ENCODE data around the gene NR5A1.

The NR5A1 gene

GRCh38 chr9:124552273-124552605, 45.0 kb upstream of the NR5A1 start:
- H3K36me3 ChIP-seq (ENCODE audit: control insufficient read depth, low read length), result no peaks in the 10 kb centered on the region
- H3K27me3 ChIP-seq (ENCODE audit: control insufficient read depth, low read length), result no peaks in the 10 kb centered on the region
- no peak overlapping the region for H3K27ac ChIP-seq (ENCODE audit: low read depth, low read length)
- H3K4me1 ChIP-seq (ENCODE audit: control insufficient read depth, low read length), result no peaks in the 10 kb centered on the region
- TF ChIP-seq EZH2phosphoT487 (IDR thresholded peaks at IDR 0.05; ENCODE audit: borderline replicate concordance, low read length) (no peak), CTCF (IDR thresholded peaks at IDR 0.05; ENCODE audit: low read depth, low read length, poor library complexity, severe bottlenecking) (no peak)
- no peak overlapping the region for H3K4me2 ChIP-seq (ENCODE audit: low read length)
- H3F3A ChIP-seq (ENCODE audit: control insufficient read depth, insufficient read depth), result no peaks in the 10 kb centered on the region
- no peaks in the 10 kb centered on the region for H3K9me2 ChIP-seq (replicated peaks; ENCODE audit: control insufficient read depth, low read length)
- H3K4me3 ChIP-seq (ENCODE audit: low read length), result no peak overlapping the region
- H3K79me2 ChIP-seq (ENCODE audit: control insufficient read depth, low read length), result no peaks in the 10 kb centered on the region
- no peaks in the 10 kb centered on the region for H4K20me1 ChIP-seq (ENCODE audit: control insufficient read depth, insufficient read depth, low read depth, low read length)
- no peaks in the 10 kb centered on the region for H3K9me3 ChIP-seq (ENCODE audit: control insufficient read depth, insufficient read depth, low read length)

GRCh38 chr9:124551472-124552272, 44.5 kb upstream of the NR5A1 start:
- H3K9me3 ChIP-seq (ENCODE audit: control insufficient read depth, insufficient read depth, low read length), result no peaks in the 10 kb centered on the region
- no peaks in the 10 kb centered on the region for H3K4me1 ChIP-seq (ENCODE audit: control insufficient read depth, low read length)
- no peaks in the 10 kb centered on the region for H3K79me2 ChIP-seq (ENCODE audit: control insufficient read depth, low read length)
- no peaks in the 10 kb centered on the region for H3K9me2 ChIP-seq (replicated peaks; ENCODE audit: control insufficient read depth, low read length)
- no peaks in the 10 kb centered on the region for H3K27me3 ChIP-seq (ENCODE audit: control insufficient read depth, low read length)
- no peak overlapping the region for H3K4me2 ChIP-seq (ENCODE audit: low read length)
- H4K20me1 ChIP-seq (ENCODE audit: control insufficient read depth, insufficient read depth, low read depth, low read length), result no peaks in the 10 kb centered on the region
- no peak overlapping the region for H3K4me3 ChIP-seq (ENCODE audit: low read length)
- H3K36me3 ChIP-seq (ENCODE audit: control insufficient read depth, low read length), result no peaks in the 10 kb centered on the region
- TF ChIP-seq CTCF (IDR thresholded peaks at IDR 0.05; ENCODE audit: low read depth, low read length, poor library complexity, severe bottlenecking), result peak; percentile 42
- no peak for TF ChIP-seq EZH2phosphoT487 (IDR thresholded peaks at IDR 0.05; ENCODE audit: borderline replicate concordance, low read length)
- H3K27ac ChIP-seq (ENCODE audit: low read depth, low read length), result no peak overlapping the region
- H3F3A ChIP-seq (ENCODE audit: control insufficient read depth, insufficient read depth), result no peaks in the 10 kb centered on the region

GRCh38 chr9:124550072-124550471, 42.9 kb upstream of the NR5A1 start:
- no peak overlapping the region for H3K4me3 ChIP-seq (ENCODE audit: low read length)
- H3K9me2 ChIP-seq (replicated peaks; ENCODE audit: control insufficient read depth, low read length), result no peaks in the 10 kb centered on the region
- no peaks in the 10 kb centered on the region for H3F3A ChIP-seq (ENCODE audit: control insufficient read depth, insufficient read depth)
- H3K27me3 ChIP-seq (ENCODE audit: control insufficient read depth, low read length), result no peaks in the 10 kb centered on the region
- H3K36me3 ChIP-seq (ENCODE audit: control insufficient read depth, low read length), result no peaks in the 10 kb centered on the region
- H4K20me1 ChIP-seq (ENCODE audit: control insufficient read depth, insufficient read depth, low read depth, low read length), result no peaks in the 10 kb centered on the region
- TF ChIP-seq EZH2phosphoT487 (IDR thresholded peaks at IDR 0.05; ENCODE audit: borderline replicate concordance, low read length) (no peak), CTCF (IDR thresholded peaks at IDR 0.05; ENCODE audit: low read depth, low read length, poor library complexity, severe bottlenecking) (no peak)
- no peaks in the 10 kb centered on the region for H3K9me3 ChIP-seq (ENCODE audit: control insufficient read depth, insufficient read depth, low read length)
- H3K79me2 ChIP-seq (ENCODE audit: control insufficient read depth, low read length), result no peaks in the 10 kb centered on the region
- H3K27ac ChIP-seq (ENCODE audit: low read depth, low read length), result no peak overlapping the region
- H3K4me1 ChIP-seq (ENCODE audit: control insufficient read depth, low read length), result no peaks in the 10 kb centered on the region
- H3K4me2 ChIP-seq (ENCODE audit: low read length), result no peak overlapping the region

Data from DOHH2 (cell line).